ENCODE measurements around the gene RND3. TPM values are rescaled to one million over a fixed set of nuclear protein-coding genes. Genes with fewer than 3 reads are reported as not detected.

The RND3 gene
- polyA plus RNA-seq, 1 experiment: 255 TPM

DNA sequence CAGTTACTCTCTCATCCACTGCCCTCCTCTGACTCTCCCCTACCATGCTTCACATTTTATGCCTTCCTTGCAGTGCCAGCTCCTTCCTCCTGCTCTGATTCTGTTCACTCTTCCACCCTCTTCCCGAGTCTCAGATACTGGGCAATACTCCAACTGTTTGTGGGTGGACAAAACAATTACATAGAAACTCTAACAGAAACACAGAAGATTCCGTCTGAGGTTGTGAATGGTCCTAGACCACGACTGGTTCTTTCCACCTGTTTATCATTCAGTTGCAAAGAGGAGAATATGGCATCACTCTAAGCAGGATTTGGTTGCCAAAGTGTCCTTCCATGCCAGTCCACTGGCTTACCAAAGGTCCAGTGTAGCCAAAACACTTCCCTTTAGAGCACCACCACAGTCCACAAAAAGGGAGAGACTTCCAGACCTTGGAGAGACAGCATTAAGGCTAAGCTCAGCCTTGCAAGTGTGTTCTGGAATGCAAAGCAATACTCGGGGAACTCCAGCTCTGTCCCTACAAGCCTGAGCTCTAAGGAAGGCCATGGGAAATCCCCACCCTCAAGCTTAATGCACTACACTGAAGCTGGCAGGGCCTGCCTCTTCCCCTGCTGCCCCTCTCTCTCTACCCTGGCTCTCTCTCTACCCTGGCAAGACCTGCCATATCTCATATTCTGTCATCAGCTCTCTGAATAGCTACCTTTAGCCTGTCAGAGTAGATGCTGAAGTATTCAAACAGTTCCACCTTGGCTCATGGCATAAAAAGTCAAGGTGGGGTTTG, 33.6 kb upstream of the RND3 start:
- POLR2A ChIA-PET: interaction anchor here (0.6 to 0.8 kb wide), 3 partner anchors 8 to 53 kb away, joined by 3 to 4 read pairs (median 3); no protein-coding TSS in a partner anchor
- DNase-seq (ENCODE audit: low read depth): no peak
- Histone ChIP-seq H3K36me3 (ENCODE audit: control insufficient read depth, insufficient read depth, low read length) (no peaks in the 10 kb centered on the region), H3K4me3 (ENCODE audit: low read depth, low read length) (no peak overlapping the region), H3K27me3 (ENCODE audit: control insufficient read depth, insufficient read depth, low read length) (no peaks in the 10 kb centered on the region)
- CTCF ChIA-PET: interaction anchor here (0.6 to 1.0 kb wide), 2 partner anchors 28 to 43 kb away, joined by 3 read pairs; no protein-coding TSS in a partner anchor
- TF ChIP-seq, protein P1, sequence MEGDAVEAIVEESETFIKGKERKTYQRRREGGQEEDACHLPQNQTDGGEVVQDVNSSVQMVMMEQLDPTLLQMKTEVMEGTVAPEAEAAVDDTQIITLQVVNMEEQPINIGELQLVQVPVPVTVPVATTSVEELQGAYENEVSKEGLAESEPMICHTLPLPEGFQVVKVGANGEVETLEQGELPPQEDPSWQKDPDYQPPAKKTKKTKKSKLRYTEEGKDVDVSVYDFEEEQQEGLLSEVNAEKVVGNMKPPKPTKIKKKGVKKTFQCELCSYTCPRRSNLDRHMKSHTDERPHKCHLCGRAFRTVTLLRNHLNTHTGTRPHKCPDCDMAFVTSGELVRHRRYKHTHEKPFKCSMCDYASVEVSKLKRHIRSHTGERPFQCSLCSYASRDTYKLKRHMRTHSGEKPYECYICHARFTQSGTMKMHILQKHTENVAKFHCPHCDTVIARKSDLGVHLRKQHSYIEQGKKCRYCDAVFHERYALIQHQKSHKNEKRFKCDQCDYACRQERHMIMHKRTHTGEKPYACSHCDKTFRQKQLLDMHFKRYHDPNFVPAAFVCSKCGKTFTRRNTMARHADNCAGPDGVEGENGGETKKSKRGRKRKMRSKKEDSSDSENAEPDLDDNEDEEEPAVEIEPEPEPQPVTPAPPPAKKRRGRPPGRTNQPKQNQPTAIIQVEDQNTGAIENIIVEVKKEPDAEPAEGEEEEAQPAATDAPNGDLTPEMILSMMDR (IDR thresholded peaks at IDR 0.05; ENCODE audit: insufficient read depth, low read depth, low read length): no peak

DNA sequence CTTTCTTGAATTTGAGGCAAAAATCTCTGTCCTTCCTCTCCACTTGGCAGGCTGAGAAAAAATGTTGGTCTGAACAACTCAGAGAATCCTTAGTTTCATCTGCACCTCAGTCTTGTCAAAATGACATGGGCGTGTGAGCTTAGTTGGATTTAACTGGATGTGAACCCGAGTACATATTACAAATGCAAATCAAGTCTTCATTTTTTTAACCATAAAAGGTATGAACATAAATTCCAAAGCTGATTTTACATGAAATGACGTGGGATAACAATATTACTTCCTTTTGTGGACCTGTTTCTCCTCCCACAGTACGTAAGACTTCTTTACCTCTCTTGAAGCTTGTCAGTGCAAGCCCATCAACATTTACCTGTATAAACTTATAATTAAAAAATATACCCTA, 32.6 kb upstream of the RND3 start:
- POLR2A ChIA-PET: interaction anchor here (0.6 to 0.8 kb wide), 3 partner anchors 9 to 37 kb away, joined by 3 read pairs; no protein-coding TSS in a partner anchor
- TF ChIP-seq, protein P1 (IDR thresholded peaks at IDR 0.05; ENCODE audit: insufficient read depth, low read depth, low read length): no peak
- Histone ChIP-seq H3K4me3 (ENCODE audit: low read depth, low read length) (no peak overlapping the region), H3K27me3 (ENCODE audit: control insufficient read depth, insufficient read depth, low read length) (no peaks in the 10 kb centered on the region), H3K36me3 (ENCODE audit: control insufficient read depth, insufficient read depth, low read length) (no peaks in the 10 kb centered on the region)
- no peak for DNase-seq (ENCODE audit: low read depth)
- CTCF ChIA-PET: no interaction called here

DNA sequence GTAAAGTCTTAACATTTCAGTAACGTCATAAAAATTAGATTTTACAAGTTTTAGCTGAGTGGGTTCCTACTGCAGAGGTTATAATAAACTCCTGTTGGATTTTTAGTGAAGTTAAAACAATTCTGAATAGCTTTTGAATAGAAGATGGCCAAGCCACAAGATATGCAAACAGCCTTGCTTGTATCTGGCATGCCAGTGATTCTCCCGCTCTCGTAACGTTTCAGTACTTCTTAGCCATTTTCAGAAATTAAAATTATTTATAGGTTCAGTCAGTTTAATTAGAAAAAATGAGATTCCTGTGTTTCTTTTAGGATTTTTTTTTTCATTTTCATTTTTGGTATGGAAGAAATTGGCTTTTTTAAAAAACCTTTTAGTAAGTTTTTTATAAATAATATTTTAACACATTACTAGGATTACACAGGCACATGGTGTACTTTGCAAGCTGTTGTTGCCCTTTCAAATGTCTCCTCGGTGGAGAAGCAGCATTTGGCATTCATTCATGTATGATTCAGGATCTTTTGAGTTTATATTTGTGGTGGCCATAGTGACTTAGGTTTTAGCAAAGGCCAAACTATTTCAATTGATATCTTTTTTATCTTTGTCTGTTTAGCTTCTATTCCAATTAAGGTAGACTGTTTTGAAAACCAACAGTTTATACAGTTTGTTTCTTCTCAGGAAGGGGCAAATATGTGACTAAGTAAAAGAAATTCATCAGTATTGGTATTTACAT, 30.6 kb upstream of the RND3 start:
- no peak overlapping the region for H3K4me3 ChIP-seq (ENCODE audit: low read depth, low read length)
- no peak for DNase-seq (ENCODE audit: low read depth)
- ChIA-PET POLR2A (no interaction called here), CTCF (no interaction called here)
- TF ChIP-seq, protein P1 (IDR thresholded peaks at IDR 0.05; ENCODE audit: insufficient read depth, low read depth, low read length): no peak
- no peaks in the 10 kb centered on the region for H3K36me3 ChIP-seq (ENCODE audit: control insufficient read depth, insufficient read depth, low read length)
- no peaks in the 10 kb centered on the region for H3K27me3 ChIP-seq (ENCODE audit: control insufficient read depth, insufficient read depth, low read length)

DNA sequence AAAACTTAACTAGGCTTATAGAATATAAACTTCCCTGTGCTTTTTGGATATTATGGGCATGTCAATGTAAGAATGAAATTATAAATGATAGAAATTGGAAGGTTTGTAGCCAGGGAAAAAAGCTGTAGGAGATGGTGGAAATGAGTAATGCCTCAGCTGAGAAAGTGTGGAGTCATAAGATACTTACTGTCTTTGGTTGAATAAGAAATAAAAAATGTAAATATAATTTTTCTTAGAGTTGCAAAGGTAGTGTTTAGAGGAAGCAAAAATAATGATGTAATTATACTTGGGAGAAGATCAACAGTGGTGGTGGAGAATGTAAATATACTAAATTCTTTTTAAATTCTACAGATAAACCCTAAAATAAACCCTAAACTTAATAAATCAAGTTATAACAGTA, 26.2 kb upstream of the RND3 start:
- H3K27me3 ChIP-seq (ENCODE audit: control insufficient read depth, insufficient read depth, low read length): no peaks in the 10 kb centered on the region
- POLR2A ChIA-PET: interaction anchor here (0.7 to 1.2 kb wide), 2 partner anchors 15 to 17 kb away, joined by 3 read pairs; no protein-coding TSS in a partner anchor
- no peak overlapping the region for H3K4me3 ChIP-seq (ENCODE audit: low read depth, low read length)
- DNase-seq (ENCODE audit: low read depth): no peak
- H3K36me3 ChIP-seq (ENCODE audit: control insufficient read depth, insufficient read depth, low read length): no peaks in the 10 kb centered on the region
- TF ChIP-seq, protein P1 (IDR thresholded peaks at IDR 0.05; ENCODE audit: insufficient read depth, low read depth, low read length): no peak
- CTCF ChIA-PET: no interaction called here

DNA sequence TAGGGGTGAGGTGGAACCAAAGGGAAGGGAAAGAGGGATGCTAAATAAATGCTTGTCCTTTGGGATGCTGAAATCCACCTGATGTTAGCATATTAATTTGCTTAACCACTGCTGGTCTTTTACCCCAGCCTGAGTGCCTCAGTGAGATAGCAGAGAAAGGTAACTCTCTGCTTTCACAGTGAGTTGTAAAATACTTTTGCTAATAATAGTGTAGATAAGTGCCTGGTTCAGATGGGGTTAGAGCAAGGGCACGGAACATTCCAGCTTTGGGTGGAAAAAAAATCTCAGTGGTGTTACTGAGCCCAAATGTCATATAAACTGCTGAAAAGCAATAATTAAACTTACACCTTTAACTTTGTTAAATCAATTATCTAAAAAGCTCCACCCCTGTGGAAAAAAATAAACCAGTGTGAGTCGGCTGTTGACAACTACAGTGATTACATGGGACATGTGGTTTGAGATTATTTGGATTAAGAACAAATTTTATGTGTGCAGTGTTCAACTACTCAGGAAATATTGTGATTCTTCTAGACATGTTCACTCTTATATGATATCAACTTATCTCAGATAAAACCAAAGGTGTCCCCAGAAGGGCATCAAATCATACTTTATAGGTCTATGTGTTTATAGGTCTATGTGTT, 21.1 kb upstream of the RND3 start:
- ChIA-PET CTCF (no interaction called here), POLR2A (no interaction called here)
- H3K27me3 ChIP-seq (ENCODE audit: control insufficient read depth, insufficient read depth, low read length): no peaks in the 10 kb centered on the region
- no peaks in the 10 kb centered on the region for H3K36me3 ChIP-seq (ENCODE audit: control insufficient read depth, insufficient read depth, low read length)
- TF ChIP-seq, protein P1 (IDR thresholded peaks at IDR 0.05; ENCODE audit: insufficient read depth, low read depth, low read length): no peak
- no peak for DNase-seq (ENCODE audit: low read depth)
- no peak overlapping the region for H3K4me3 ChIP-seq (ENCODE audit: low read depth, low read length)

All from BJ (cell line).